Activated CD4-positive, alpha-beta T cell treated with anti-CD3 and anti-CD28 coated beads, Interleukin-2, Interleukin-6, amounts not matched to agents 100 ng/mL and 50 ng/mL, durations not matched to agents 16 hours and 8 hours (primary cell): ENCODE results near the gene ELP4.
"Not testable (repeated sequence)": the region's sequence is repeated elsewhere in the genome, so short reads cannot be mapped to it uniquely, and the experiment has no call there.

ENCODE experiments used
- DNase-seq: peaks from one replicate; pipeline ENCODE4 v3.0.0-alpha.2; 2020

Gene ELP4

DNA sequence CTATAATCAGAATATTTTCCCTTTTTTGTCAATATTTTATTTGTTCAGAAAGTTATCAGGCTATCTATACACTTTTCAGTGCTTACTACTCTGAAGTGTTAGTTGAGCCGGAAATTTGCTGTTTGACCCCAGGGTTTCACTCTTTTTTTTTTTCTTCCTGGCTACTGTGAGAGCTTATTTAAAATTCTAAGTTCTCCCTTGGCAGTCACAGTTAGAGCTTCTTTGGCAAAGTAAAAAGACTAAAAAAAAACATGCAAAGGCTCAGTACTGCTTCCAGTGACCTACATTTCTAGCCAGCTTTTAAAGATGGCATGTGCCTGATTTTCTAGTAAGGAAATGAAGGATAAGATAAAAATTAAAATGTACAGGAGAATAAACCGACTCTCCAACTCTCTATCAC, 48.4 kb downstream of the ELP4 start:
- no peak for DNase-seq

- DNase-seq, result no peak
Measured at GRCh38 chr11:31560842-31561476, 51.4 kb downstream of the ELP4 start.

GRCh38 chr11:31564517-31564916, 55.0 kb downstream of the ELP4 start:
- DNase-seq, result not testable (repeated sequence)

- not testable (repeated sequence) for DNase-seq
Measured at GRCh38 chr11:31574133-31574532, 64.6 kb downstream of the ELP4 start.

DNA sequence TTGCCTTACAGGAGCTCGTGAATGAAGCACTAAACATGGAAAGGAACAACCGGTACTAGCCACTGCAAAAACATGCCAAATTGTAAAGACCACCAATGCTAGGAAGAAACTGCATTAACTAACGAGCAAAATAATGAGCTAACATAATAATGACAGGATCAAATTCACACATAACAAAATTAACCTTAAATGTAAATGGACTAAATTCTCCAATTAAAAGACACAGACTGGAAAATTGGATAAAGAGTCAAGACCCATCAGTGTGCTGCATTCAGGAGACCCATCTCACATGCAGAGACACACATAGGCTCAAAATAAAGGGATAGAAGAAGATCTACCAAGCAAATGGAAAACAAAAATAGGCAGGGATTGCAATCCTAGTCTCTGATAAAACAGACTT, 66.2 kb downstream of the ELP4 start:
- not testable (repeated sequence) for DNase-seq

- DNase-seq, result not testable (repeated sequence)
Measured at GRCh38 chr11:31579412-31579811, 69.8 kb downstream of the ELP4 start.

DNA sequence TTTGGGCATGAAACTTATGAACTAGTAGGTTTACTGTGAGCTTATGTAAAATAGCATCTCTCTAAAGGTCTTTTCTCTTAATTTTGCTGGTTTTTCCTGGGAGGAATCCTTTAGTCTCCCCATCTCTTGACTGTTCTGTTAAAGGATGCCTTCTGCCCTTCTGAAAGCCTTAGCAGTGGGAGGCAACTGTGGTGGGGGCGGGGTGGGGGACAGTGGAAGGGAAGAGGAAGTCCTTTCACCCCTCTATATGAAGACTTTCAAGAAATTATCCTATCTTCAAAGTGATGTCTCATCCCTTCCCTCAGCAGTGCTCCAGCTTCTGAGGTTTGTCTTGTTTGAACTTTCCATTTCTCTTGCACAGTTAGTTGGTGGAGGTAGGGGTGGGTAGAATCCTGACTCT, 73.1 kb downstream of the ELP4 start:
- no peak for DNase-seq

- DNase-seq, result no peak
Measured at GRCh38 chr11:31598454-31598853, 88.9 kb downstream of the ELP4 start.

- DNase-seq, result no peak
Measured at GRCh38 chr11:31601635-31602282, 92.2 kb downstream of the ELP4 start.

DNA sequence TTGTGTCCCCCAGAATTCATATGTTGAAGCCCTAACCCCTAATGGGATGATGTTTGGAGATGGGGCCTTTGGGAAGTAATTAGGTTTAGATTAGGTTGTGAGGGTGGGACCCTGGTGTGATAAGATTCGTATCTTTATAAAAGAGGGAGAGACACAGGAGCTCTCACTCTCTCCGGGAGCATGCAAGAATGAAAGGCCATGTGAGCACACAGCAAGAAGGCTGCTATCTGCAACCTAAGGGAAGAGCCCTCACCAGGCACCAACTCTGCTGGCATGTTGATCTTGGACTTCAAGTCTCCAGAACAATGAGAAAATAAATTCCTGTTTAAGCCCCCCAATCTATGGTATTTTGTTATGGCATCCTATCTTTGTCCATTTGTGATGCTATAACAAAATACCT, 97.3 kb downstream of the ELP4 start:
- DNase-seq, result no peak

DNA sequence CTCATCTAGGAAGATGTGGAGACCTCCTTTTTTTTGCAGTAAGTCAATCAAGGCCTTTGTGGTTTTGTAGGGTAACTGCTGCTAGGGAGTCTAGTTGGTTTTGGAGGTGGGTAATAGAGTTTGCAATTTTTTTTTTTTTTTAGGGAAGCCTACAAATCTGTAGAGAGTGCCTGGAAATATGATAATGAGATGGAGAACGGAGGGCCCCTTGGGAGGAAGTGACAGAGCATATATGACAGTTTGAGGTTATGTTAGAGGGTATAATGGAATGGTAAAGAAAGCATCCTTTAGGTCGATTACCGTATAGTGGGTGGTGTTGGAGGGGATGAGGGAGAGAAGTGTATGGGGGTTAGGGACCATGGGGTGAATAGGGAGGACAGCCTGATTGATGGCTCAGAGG, 98.3 kb downstream of the ELP4 start:
- no peak for DNase-seq

- DNase-seq, result no peak
Measured at GRCh38 chr11:31608995-31609394, 99.4 kb downstream of the ELP4 start.

- no peak for DNase-seq
Measured at GRCh38 chr11:31610544-31610943, 101.0 kb downstream of the ELP4 start.

DNA sequence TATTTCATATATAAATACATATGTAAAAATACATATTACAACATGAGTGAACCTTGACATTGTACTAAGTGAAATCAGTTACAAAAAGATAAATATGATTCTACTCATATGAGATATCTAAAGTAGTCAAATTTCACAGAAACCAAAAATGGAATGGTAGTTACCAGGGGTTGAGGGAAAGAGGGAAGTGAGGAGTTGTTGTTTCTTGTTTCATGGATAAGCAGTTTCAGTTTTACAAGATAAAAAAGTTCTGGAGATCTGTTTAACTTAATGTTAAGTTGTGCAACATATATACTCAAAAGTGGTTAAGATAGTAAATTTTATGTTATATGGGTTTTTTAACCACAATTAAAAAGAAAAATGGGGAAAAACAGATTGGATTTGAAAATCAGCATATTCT, 107.7 kb downstream of the ELP4 start:
- no peak for DNase-seq

DNA sequence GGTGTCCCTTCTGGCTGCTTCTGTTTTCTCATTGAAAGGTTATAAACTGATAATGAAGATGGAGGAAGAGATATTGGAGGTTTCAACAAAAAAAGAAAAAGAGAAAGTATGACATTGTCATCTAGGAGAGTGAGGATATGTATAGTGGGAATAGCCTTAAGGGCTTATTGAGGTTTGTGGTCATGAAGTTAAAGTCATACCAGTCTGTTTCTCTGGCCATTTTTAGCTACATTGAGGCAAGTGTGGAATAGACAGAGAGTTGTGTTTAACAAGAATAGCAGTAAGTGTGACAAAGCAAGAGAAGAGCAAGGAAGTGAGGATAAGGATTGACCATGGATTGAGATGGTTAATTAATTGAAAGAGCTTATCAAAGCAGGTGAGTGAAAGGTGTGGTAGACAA, 110.4 kb downstream of the ELP4 start:
- DNase-seq, result no peak

- DNase-seq, result no peak
Measured at GRCh38 chr11:31620434-31620833, 110.9 kb downstream of the ELP4 start.

- no peak for DNase-seq
Measured at GRCh38 chr11:31625868-31626267, 116.3 kb downstream of the ELP4 start.

GRCh38 chr11:31628111-31628510, 118.5 kb downstream of the ELP4 start:
- DNase-seq, result no peak

DNA sequence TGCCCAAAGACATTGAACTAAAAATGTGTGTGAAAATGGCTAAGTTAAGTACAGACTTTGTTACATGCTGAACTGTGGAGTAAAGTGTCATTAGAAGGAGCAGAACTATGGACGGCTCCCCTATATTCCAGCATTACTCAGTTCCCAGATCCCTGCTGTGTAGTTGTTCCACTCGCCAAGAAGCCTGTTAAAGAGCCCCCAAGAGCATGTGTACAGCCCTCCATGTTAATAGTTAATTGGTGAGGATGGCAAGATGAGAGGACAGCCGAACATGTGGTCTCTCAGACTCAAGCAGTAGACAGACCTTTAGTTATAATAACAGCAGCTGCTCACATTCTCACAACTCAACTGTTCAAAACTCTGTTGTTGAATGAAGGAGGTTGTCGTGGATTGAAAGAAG, 127.4 kb downstream of the ELP4 start:
- no peak for DNase-seq

DNA sequence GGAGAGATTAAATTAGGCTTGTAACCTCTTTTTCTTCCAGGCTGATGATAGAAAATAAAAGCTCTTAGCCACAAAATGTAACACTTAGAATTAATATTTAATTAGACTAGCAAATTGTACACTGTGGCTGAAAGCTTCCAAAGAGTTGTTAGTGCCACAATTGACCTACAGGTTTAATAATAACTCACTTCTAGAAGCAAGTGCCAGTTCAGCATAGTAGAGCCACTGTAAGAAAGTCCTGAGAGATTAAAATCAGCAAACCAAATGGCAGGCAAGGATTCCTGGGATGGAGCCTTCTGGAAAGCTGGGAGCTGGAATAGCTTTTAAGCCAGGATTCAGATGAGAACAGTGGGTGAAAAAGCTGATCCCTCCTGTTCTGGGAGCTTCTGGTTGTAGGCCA, 131.0 kb downstream of the ELP4 start:
- DNase-seq, result no peak

DNA sequence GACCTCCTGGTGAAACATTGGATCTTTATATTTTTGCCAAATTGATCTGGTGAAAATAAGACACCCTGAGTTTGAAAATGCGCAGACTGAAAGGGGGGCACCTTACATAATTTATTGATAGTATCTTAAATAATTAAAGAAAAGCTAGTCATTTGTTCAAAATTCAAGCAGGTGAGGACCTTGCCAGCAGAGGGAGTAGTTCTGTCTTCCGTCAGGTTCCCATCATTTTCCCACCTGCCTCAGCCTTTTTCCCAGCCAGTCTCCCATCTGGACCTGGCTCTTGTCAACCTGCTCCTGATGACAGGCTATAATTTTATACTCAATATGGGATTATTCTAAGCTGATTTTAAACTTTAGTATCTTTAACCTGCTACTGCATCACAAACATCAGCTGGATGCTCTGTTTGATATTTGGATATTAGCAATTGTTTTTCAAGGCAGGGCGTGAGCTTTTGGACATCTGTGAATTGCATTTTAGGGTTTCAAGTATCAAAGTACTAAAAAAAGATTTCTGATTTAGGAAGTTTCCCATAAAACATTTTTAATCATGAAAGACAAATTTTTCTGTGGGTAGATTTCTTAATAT, 132.0 kb downstream of the ELP4 start:
- no peak for DNase-seq

DNA sequence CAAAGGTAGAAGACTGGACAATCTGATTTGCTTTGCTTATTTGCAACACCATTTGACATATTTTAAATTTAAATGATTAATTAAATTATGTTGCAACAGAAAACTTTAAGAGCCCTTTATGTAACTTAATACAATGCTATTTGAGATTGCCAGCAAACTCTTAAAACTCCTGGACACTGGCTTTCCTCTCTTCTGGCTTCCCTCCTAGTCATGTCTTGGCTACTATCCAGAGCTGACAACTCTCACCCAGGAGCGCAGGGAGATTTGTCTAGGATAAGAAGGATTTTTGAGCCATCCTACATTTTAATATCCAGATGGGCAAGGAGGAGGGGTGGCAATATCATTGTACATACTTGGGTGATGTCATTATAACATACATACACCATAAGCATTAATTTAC, 134.3 kb downstream of the ELP4 start:
- DNase-seq, result no peak

GRCh38 chr11:31645747-31646146, 136.2 kb downstream of the ELP4 start:
- DNase-seq, result no peak

DNA sequence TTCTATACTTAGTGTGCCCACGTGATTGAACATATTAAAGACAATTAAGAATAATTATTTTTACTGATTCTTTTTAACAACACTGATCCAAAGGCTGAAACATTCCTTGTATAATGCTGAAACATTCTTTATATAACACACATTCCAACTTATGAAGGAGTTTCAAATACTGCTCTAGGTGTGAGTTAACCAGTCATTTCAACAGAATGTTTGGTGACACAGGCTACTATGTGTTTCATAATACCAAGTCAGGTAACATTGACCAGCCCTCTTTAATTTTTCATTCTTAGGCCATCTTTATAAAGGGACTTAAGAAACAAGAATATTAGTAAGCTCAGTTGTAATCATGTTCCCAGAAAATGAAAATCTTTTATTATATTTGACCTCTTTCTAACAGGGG, 136.6 kb downstream of the ELP4 start:
- DNase-seq, result no peak
